Peyer's patch (tissue), 4 donors: ENCODE data around the gene KIF26B. TPM values are rescaled to one million over a fixed set of nuclear protein-coding genes. Genes with fewer than 3 reads are reported as not detected.

Source experiments
- DNase-seq, 3 donors: peaks; one replicate each; pipeline ENCODE4 v3.0.0-alpha.2; 2017 to 2019
- H3K27ac ChIP-seq, 4 donors: fragments of 200-600 bp; sonication (generic); one replicate each; pipeline ENCODE4 v1.5.1; 2016 to 2019
- H3K27me3 ChIP-seq, 2 donors: fragments of 200-600 bp; sonication (generic); one replicate each; pipeline ENCODE4 v1.5.1; 2019
- H3K36me3 ChIP-seq, 3 donors: fragments of 200-600 bp; sonication (generic); one replicate each; pipeline ENCODE4 v1.5.1; 2016 to 2019
- H3K4me1 ChIP-seq, 4 donors: fragments of 200-600 bp; sonication (generic); one replicate each; pipeline ENCODE4 v1.5.1; 2016 to 2019
- H3K4me3 ChIP-seq, 4 donors: fragments of 200-600 bp; sonication (generic); 1 replicate in 3 of 4; 2 replicates in 1 of 4; pipeline ENCODE4 v1.5.1; 2016 to 2019; ENCODE audit warnings: mild to moderate bottlenecking in 1 of 4
- H3K9me3 ChIP-seq, 4 donors: fragments of 200-600 bp; sonication (generic); one replicate each; pipeline ENCODE4 v1.5.1; 2016 to 2019; ENCODE audit warnings: mild to moderate bottlenecking in 1 of 4
- POLR2A ChIP-seq, 2 donors: fragments of 450-650 bp; IDR thresholded peaks; one replicate each; pipeline ENCODE4 v1.5.1; 2017; ENCODE audit warnings: antibody characterized with exemption in 2 of 2, mild to moderate bottlenecking in 2 of 2, moderate library complexity in 2 of 2
- total RNA-seq, 4 donors: library from RNA; depleted of rRNA; stranded (reverse); fragments of >200 nt; gene quantifications; one replicate each; pipeline ENCODE4 v1.1.0, GENCODE V29; 2016
- TF ChIP-seq, protein P1 (sequence below), 6 experiments: fragments of 450-650 bp in 4 of 6; fragments of 200-600 bp in 2 of 6; sonication (generic) in 1 of 6; IDR thresholded peaks; one replicate each; pipeline ENCODE4 v1.5.1; 2017 to 2019; ENCODE audit warnings: antibody characterized with exemption in 6 of 6, mild to moderate bottlenecking in 3 of 6, moderate library complexity in 1 of 6

The KIF26B gene
- total RNA-seq, 4 donors from 2014 or later = 0.70 to 1.6 (median 1.1) TPM

DNA sequence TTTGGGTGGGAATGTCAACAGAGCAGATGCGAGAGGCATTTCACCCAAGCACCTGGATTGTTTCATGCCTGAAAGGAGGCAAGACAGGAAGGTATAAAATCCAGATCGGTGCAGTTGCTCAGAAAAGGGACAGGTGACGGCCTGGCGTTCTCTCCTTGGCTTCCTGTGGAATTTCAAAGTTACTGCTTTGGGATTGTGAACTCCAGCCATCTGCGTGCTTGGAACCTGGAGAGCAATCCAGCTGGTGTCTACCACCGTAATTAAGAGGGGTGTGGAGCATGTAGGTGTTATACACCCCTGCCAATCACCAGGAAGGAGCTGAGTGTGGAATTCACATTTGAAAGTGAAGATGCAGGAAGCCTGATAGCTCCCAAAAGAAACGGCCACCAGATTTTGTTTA, 286.1 kb downstream of the KIF26B start:
- H3K4me1 ChIP-seq = no peaks in the 10 kb centered on the region
- TF ChIP-seq POLR2A (IDR thresholded peaks at IDR 0.05) = no peak
- TF ChIP-seq, protein P1, sequence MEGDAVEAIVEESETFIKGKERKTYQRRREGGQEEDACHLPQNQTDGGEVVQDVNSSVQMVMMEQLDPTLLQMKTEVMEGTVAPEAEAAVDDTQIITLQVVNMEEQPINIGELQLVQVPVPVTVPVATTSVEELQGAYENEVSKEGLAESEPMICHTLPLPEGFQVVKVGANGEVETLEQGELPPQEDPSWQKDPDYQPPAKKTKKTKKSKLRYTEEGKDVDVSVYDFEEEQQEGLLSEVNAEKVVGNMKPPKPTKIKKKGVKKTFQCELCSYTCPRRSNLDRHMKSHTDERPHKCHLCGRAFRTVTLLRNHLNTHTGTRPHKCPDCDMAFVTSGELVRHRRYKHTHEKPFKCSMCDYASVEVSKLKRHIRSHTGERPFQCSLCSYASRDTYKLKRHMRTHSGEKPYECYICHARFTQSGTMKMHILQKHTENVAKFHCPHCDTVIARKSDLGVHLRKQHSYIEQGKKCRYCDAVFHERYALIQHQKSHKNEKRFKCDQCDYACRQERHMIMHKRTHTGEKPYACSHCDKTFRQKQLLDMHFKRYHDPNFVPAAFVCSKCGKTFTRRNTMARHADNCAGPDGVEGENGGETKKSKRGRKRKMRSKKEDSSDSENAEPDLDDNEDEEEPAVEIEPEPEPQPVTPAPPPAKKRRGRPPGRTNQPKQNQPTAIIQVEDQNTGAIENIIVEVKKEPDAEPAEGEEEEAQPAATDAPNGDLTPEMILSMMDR (IDR thresholded peaks at IDR 0.05) = no peak
- DNase-seq = no peak
- no peaks in the 10 kb centered on the region for H3K9me3 ChIP-seq
- no peaks in the 10 kb centered on the region for H3K27me3 ChIP-seq
- no peak overlapping the region for H3K4me3 ChIP-seq
- H3K36me3 ChIP-seq = no peaks in the 10 kb centered on the region
- no peak overlapping the region for H3K27ac ChIP-seq

DNA sequence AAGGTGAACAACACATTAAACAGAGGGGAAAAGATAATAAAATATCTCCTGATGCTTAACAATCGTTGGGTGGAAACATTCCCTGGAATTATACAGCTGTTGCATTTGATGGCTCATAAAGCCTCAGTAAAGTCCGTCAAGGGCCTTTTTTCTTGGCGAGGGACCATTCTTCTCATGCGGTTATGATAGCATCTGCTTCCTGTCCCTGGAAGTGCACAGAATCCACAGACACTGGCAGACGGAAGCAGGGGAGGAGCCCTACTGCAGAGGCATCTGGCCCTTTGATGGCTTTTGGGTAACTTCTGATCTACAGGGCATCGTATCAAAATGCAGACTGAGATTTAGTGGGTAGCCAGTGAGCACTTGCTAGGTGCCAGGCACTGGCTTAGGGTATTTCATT, 286.9 kb downstream of the KIF26B start:
- H3K36me3 ChIP-seq = no peaks in the 10 kb centered on the region
- H3K9me3 ChIP-seq = no peaks in the 10 kb centered on the region
- H3K27ac ChIP-seq = no peak overlapping the region
- no peak for TF ChIP-seq POLR2A (IDR thresholded peaks at IDR 0.05)
- TF ChIP-seq, protein P1 (IDR thresholded peaks at IDR 0.05) = no peak
- no peaks in the 10 kb centered on the region for H3K4me1 ChIP-seq
- H3K27me3 ChIP-seq = no peaks in the 10 kb centered on the region
- no peak overlapping the region for H3K4me3 ChIP-seq
- DNase-seq = no peak

GRCh38 chr1:245444147-245444828, 289.5 kb downstream of the KIF26B start:
- no peaks in the 10 kb centered on the region for H3K9me3 ChIP-seq
- no peaks in the 10 kb centered on the region for H3K36me3 ChIP-seq
- no peaks in the 10 kb centered on the region for H3K4me1 ChIP-seq
- no peak for DNase-seq
- H3K4me3 ChIP-seq = no peak overlapping the region
- TF ChIP-seq, protein P1 (IDR thresholded peaks at IDR 0.05) = no peak
- no peak for TF ChIP-seq POLR2A (IDR thresholded peaks at IDR 0.05)
- H3K27me3 ChIP-seq = no peaks in the 10 kb centered on the region
- no peak overlapping the region for H3K27ac ChIP-seq

DNA sequence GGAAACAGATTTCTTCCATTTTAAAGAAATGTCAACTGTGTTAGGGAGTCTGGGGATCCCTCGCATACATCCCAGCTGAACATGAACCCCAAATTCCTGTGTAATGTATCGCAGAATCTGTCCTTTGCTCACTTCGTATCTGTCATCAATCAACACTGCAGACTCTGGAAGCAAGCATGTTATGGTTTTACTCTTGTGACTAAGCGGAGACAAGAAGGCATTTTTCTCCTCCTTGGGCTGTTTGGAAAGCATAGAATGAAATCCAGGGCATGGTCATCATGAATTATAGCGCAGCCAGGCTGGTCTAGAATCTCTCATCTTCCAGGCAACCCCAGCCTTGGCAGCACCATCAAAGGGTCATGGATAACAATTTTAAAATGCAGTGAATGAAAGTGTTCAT, 290.2 kb downstream of the KIF26B start:
- Histone ChIP-seq H3K4me1 (no peaks in the 10 kb centered on the region), H3K9me3 (no peaks in the 10 kb centered on the region), H3K27me3 (no peaks in the 10 kb centered on the region), H3K27ac (no peak overlapping the region), H3K4me3 (no peak overlapping the region), H3K36me3 (no peaks in the 10 kb centered on the region)
- TF ChIP-seq POLR2A (IDR thresholded peaks at IDR 0.05) = no peak
- TF ChIP-seq, protein P1 (IDR thresholded peaks at IDR 0.05) = no peak
- no peak for DNase-seq

- H3K4me1 ChIP-seq = no peaks in the 10 kb centered on the region
- no peaks in the 10 kb centered on the region for H3K36me3 ChIP-seq
- H3K27me3 ChIP-seq = no peaks in the 10 kb centered on the region
- no peaks in the 10 kb centered on the region for H3K9me3 ChIP-seq
- no peak overlapping the region for H3K27ac ChIP-seq
- DNase-seq = no peak
- TF ChIP-seq, protein P1 (IDR thresholded peaks at IDR 0.05) = no peak
- no peak for TF ChIP-seq POLR2A (IDR thresholded peaks at IDR 0.05)
- H3K4me3 ChIP-seq = no peak overlapping the region
Observed at GRCh38 chr1:245448531-245448930, 293.7 kb downstream of the KIF26B start.
